Esophagus squamous epithelium (tissue), 5 donors: ENCODE results near the gene ENTPD2. TPM values are rescaled to one million over a fixed set of nuclear protein-coding genes. Genes with fewer than 3 reads are reported as not detected.

Source experiments
- DNase-seq: peaks from one replicate; lab custom pipeline; 2025; lab: John Stamatoyannopoulos, UW
- H3K27ac ChIP-seq, 4 donors: fragments of 200-600 bp; sonication (generic); one replicate each; pipeline ENCODE4 v1.5.1; 2016 to 2019; ENCODE audit warnings: mild to moderate bottlenecking in 1 of 4
- H3K27me3 ChIP-seq, 4 donors: fragments of 200-600 bp; sonication (generic); 1 replicate in 3 of 4; 2 replicates in 1 of 4; pipeline versions ENCODE4 v1.5.1 to v1.6.0; 2017 to 2021; ENCODE audit warnings: antibody characterized with exemption in 1 of 4
- H3K36me3 ChIP-seq, 3 donors: fragments of 200-600 bp; sonication (generic); one replicate each; pipeline ENCODE4 v1.5.1; 2016 to 2019
- H3K4me1 ChIP-seq, 3 donors: fragments of 200-600 bp; sonication (generic); one replicate each; pipeline ENCODE4 v1.5.1; 2017 to 2019
- H3K4me3 ChIP-seq, 4 donors: fragments of 200-600 bp; sonication (generic); 1 replicate in 3 of 4; 2 replicates in 1 of 4; pipeline ENCODE4 v1.5.1; 2016 to 2019; ENCODE audit warnings: mild to moderate bottlenecking in 2 of 4, moderate library complexity in 1 of 4
- H3K9me3 ChIP-seq, 3 donors: fragments of 200-600 bp; sonication (generic); one replicate each; pipeline ENCODE4 v1.5.1; 2016 to 2019
- CTCF ChIP-seq, 6 experiments: fragments of 450-650 bp in 4 of 6; fragments of 200-600 bp in 2 of 6; sonication (generic) in 2 of 6; IDR thresholded peaks; one replicate each; pipeline ENCODE4 v1.5.1; 2016 to 2019; ENCODE audit warnings: antibody characterized with exemption in 6 of 6, mild to moderate bottlenecking in 4 of 6, moderate library complexity in 4 of 6
- POLR2A ChIP-seq, 4 donors: fragments of 450-650 bp; IDR thresholded peaks; one replicate each; pipeline ENCODE4 v1.6.1; 2017; ENCODE audit warnings: antibody characterized with exemption in 4 of 4, mild to moderate bottlenecking in 4 of 4, moderate library complexity in 3 of 4
- WGBS, 2 donors: methylation state at CpG; one replicate each; pipeline ENCODE4 v1.1.5; 2018; 5-methylcytosine and 5-hydroxymethylcytosine counted together
- intact Hi-C: fragments of 100-400 bp; cut with DNase I; formaldehyde crosslinking; loops from one replicate; pipeline ENCODE4 v1.15.0; 2022
- total RNA-seq, 4 donors: library from RNA; depleted of rRNA; stranded (reverse); fragments of >200 nt; gene quantifications; one replicate each; pipeline ENCODE4 v1.1.0, GENCODE V29; 2016
- donor health status: DM: yes; HTN: yes; CAD: no.

ENTPD2 gene
- total RNA-seq, 4 donors from 2014 or later: 0.47 to 1.3 (median 0.86) TPM

- 100% methylated on average over 2 of the region's 18 CpGs; no CpG with 5 or more reads in 1 of the 2 donors for whole genome bisulfite sequencing, 2 donors
- H3K27ac ChIP-seq: no peak overlapping the region
- H3K9me3 ChIP-seq: no peaks in the 10 kb centered on the region
- H3K4me3 ChIP-seq: no peak overlapping the region
- TF ChIP-seq POLR2A (IDR thresholded peaks at IDR 0.05) (no peak), CTCF (IDR thresholded peaks at IDR 0.05) (no peak)
- H3K27me3 ChIP-seq: no peaks in the 10 kb centered on the region
- H3K4me1 ChIP-seq: peaks cover 0 to 14% (median 0%) of the 10 kb centered on the region in 3 donors
- intact Hi-C loops: no loop called here
- peaks cover 0 to 57% (median 0%) of the 10 kb centered on the region in 3 donors for H3K36me3 ChIP-seq
- no peak for DNase-seq
Measured at GRCh38 chr9:137009217-137009616, 44.6 kb downstream of the ENTPD2 start.

- no peak overlapping the region for H3K4me3 ChIP-seq
- no CpG with 5 or more reads among the region's 22 CpGs for WGBS, 2 donors
- H3K27ac ChIP-seq: no peak overlapping the region
- H3K27me3 ChIP-seq: no peaks in the 10 kb centered on the region
- intact Hi-C loops: no loop called here
- H3K9me3 ChIP-seq: no peaks in the 10 kb centered on the region
- peaks cover 0 to 48% (median 0%) of the 10 kb centered on the region in 3 donors for H3K36me3 ChIP-seq
- no peak for TF ChIP-seq CTCF (IDR thresholded peaks at IDR 0.05)
- TF ChIP-seq POLR2A (IDR thresholded peaks at IDR 0.05): no peak
- H3K4me1 ChIP-seq: peaks cover 0 to 14% (median 0%) of the 10 kb centered on the region in 3 donors
- no peak for DNase-seq
Measured at GRCh38 chr9:137008312-137008711, 45.5 kb downstream of the ENTPD2 start.

- no peaks in the 10 kb centered on the region for H3K27me3 ChIP-seq
- H3K27ac ChIP-seq: no peak overlapping the region
- H3K4me1 ChIP-seq: peaks cover 0 to 14% (median 0%) of the 10 kb centered on the region in 3 donors
- H3K36me3 ChIP-seq: peaks cover 0 to 44% (median 0%) of the 10 kb centered on the region in 3 donors
- no peaks in the 10 kb centered on the region for H3K9me3 ChIP-seq
- intact Hi-C loops: no loop called here
- no peak overlapping the region for H3K4me3 ChIP-seq
- 83 to 86% methylated on average over 2 to 6 of the region's 13 CpGs for WGBS, 2 donors
- TF ChIP-seq CTCF (IDR thresholded peaks at IDR 0.05) (no peak), POLR2A (IDR thresholded peaks at IDR 0.05) (no peak)
- DNase-seq: no peak
Measured at GRCh38 chr9:137007816-137008270, 46.0 kb downstream of the ENTPD2 start.

- no peak overlapping the region for H3K27ac ChIP-seq
- WGBS, 2 donors: 60 to 69% methylated on average over 3 to 7 of the region's 30 CpGs
- H3K36me3 ChIP-seq: peaks cover 0 to 38% (median 0%) of the 10 kb centered on the region in 3 donors
- H3K9me3 ChIP-seq: no peaks in the 10 kb centered on the region
- no peak overlapping the region for H3K4me3 ChIP-seq
- intact Hi-C loops: no loop called here
- no peak for DNase-seq
- H3K4me1 ChIP-seq: peaks cover 0 to 14% (median 0%) of the 10 kb centered on the region in 3 donors
- TF ChIP-seq POLR2A (IDR thresholded peaks at IDR 0.05): no peak
- no peak for TF ChIP-seq CTCF (IDR thresholded peaks at IDR 0.05)
- H3K27me3 ChIP-seq: no peaks in the 10 kb centered on the region
Measured at GRCh38 chr9:137007108-137007815, 46.6 kb downstream of the ENTPD2 start.
